Left ventricle myocardium inferior (tissue), 1 donor: ENCODE data around the gene NDUFB3. TPM values are rescaled to one million over a fixed set of nuclear protein-coding genes. Genes with fewer than 3 reads are reported as not detected.
A peak's percentile ranks its signal among the peaks of the same experiment; 100 is the strongest.
"Not testable (repeated sequence)": the region's sequence is repeated elsewhere in the genome, so short reads cannot be mapped to it uniquely, and the experiment has no call there.

Source experiments
- DNase-seq: peaks from one replicate; pipeline ENCODE4 v3.0.0-alpha.2; 2020
- H3K27ac ChIP-seq: fragments of 200-600 bp; replicated peaks from 2 replicates; pipeline ENCODE4 v1.8.0; 2021
- H3K27me3 ChIP-seq: fragments of 200-600 bp; 2 replicates; pipeline ENCODE4 v1.8.0; 2021; ENCODE audit warnings: low read depth
- H3K36me3 ChIP-seq: fragments of 200-600 bp; 2 replicates; pipeline ENCODE4 v1.8.0; 2021
- H3K4me1 ChIP-seq: fragments of 200-600 bp; 2 replicates; pipeline ENCODE4 v1.8.0; 2021
- H3K4me3 ChIP-seq: fragments of 200-600 bp; 2 replicates; pipeline ENCODE4 v1.8.0; 2021; ENCODE audit warnings: mild to moderate bottlenecking, moderate library complexity
- H3K9me3 ChIP-seq: fragments of 200-600 bp; replicated peaks from 2 replicates; pipeline ENCODE4 v1.8.0; 2021
- CTCF ChIP-seq: fragments of 200-600 bp; IDR thresholded peaks from 2 replicates; pipeline ENCODE4 v1.8.0; 2021; ENCODE audit warnings: antibody characterized with exemption, mild to moderate bottlenecking, borderline replicate concordance
- intact Hi-C: fragments of 100-400 bp; cut with micrococcal nuclease; formaldehyde crosslinking; loops from one replicate; pipeline ENCODE4 v1.11.0; 2022
- total RNA-seq: library from RNA; stranded (reverse); fragmentation: NEBNext Ultra II Directional; extraction: Animal tissue kit (Norgen Biotek cat#: 25700); gene quantifications from one replicate; pipeline ENCODE4 v1.2.1, GENCODE V29; 2021
- donor health status: DM: no; HTN: yes; CAD: no; lungs with severe emphysema.

The NDUFB3 gene
- total RNA-seq, 1 donor from 2014 or later = 466 TPM

GRCh38 chr2:201059961-201060755 lies 11.6 kb upstream of the NDUFB3 start:
- intact Hi-C loops = loop anchor here (10.0 kb wide), 1 partner anchor 155 kb away; no protein-coding TSS in a partner anchor

GRCh38 chr2:201063516-201063915 lies 8.3 kb upstream of the NDUFB3 start:
- intact Hi-C loops = loop anchor here (10.0 kb wide), 1 partner anchor 159 kb away; no protein-coding TSS in a partner anchor
- H3K27ac ChIP-seq, DNase-seq, H3K9me3 ChIP-seq, H3K27me3 ChIP-seq, H3K4me3 ChIP-seq, H3K36me3 ChIP-seq: not testable (repeated sequence)
- H3K4me1 ChIP-seq = peaks cover 46% of the 10 kb centered on the region

More at GRCh38 chr2:201059961-201060755, 11.6 kb upstream of the NDUFB3 start:
- no peak for DNase-seq
- Histone ChIP-seq H3K4me3 (no peak overlapping the region), H3K36me3 (peaks cover 6% of the 10 kb centered on the region), H3K27me3 (no peaks in the 10 kb centered on the region), H3K4me1 (peaks cover 38% of the 10 kb centered on the region), H3K9me3 (no peaks in the 10 kb centered on the region), H3K27ac (no peak overlapping the region)
- no peak for TF ChIP-seq CTCF

GRCh38 chr2:201064797-201065329 lies 6.9 kb upstream of the NDUFB3 start:
- intact Hi-C loops = loop anchor here (10.0 kb wide), 1 partner anchor 160 kb away; no protein-coding TSS in a partner anchor
- no peaks in the 10 kb centered on the region for H3K27me3 ChIP-seq
- H3K9me3 ChIP-seq = no peaks in the 10 kb centered on the region
- H3K4me1 ChIP-seq = peaks cover 45% of the 10 kb centered on the region
- DNase-seq = no peak
- no peak for TF ChIP-seq CTCF
- H3K27ac ChIP-seq = no peak overlapping the region
- H3K4me3 ChIP-seq = no peak overlapping the region
- peaks cover 6% of the 10 kb centered on the region for H3K36me3 ChIP-seq

- Histone ChIP-seq H3K27me3 (no peaks in the 10 kb centered on the region), H3K36me3 (no peaks in the 10 kb centered on the region), H3K27ac (peak overlapping the region; percentile 93), H3K4me3 (peak overlapping the region; percentile 95), H3K9me3 (no peaks in the 10 kb centered on the region), H3K4me1 (peaks cover 95% of the 10 kb centered on the region)
- DNase-seq = no peak
- intact Hi-C loops = no loop called here
- TF ChIP-seq CTCF = no peak
These were observed 788 bp upstream of the NDUFB3 start for GRCh38 chr2:201070948-201071478.

GRCh38 chr2:201072201-201072530 lies 365 bp downstream of the NDUFB3 start:
- Histone ChIP-seq H3K27me3 (no peaks in the 10 kb centered on the region), H3K36me3 (no peaks in the 10 kb centered on the region), H3K4me3 (peak overlapping the region; percentile 95), H3K4me1 (peaks cover 85% of the 10 kb centered on the region), H3K9me3 (no peaks in the 10 kb centered on the region), H3K27ac (peak overlapping the region; percentile 93)
- no peak for TF ChIP-seq CTCF
- DNase-seq = no peak
- intact Hi-C loops = no loop called here

- H3K27ac ChIP-seq = no peak overlapping the region
- no peak for DNase-seq
- no peaks in the 10 kb centered on the region for H3K36me3 ChIP-seq
- no peak for TF ChIP-seq CTCF
- intact Hi-C loops = no loop called here
- H3K4me3 ChIP-seq = peak overlapping the region; percentile 95
- H3K4me1 ChIP-seq = peaks cover 75% of the 10 kb centered on the region
- no peaks in the 10 kb centered on the region for H3K9me3 ChIP-seq
- H3K27me3 ChIP-seq = no peaks in the 10 kb centered on the region
These were observed 1.3 kb downstream of the NDUFB3 start for GRCh38 chr2:201073071-201073470.
